Measurements from ENCODE around the gene ACOXL. TPM values are rescaled to one million over a fixed set of nuclear protein-coding genes. Genes with fewer than 3 reads are reported as not detected.

Gene ACOXL
- total RNA-seq, 1 experiment from 2014 or later, result not detected

DNA sequence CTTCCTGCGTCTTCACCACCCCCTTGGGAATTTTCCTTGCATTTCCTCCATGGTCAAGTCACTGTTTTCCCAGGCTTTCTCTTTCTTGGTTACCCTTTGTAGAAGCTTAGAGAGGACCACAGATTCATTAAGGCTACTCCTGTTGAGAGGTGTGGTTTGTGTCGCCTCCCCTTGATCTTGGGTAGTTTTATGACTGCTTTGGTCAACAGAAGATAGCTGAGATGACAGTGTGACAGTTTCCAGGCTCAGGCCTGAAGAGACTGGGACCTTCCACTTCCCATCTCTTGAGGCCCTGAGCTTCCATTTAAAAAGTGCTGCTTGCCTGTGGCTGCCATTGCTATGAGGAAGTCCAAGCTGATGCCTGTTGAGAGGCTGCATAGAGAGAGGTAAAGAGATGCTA is 5.4 kb downstream of the ACOXL start:
- no peak for DNase-seq
- no peaks in the 10 kb centered on the region for H3K36me3 ChIP-seq
- no peaks in the 10 kb centered on the region for H3K4me1 ChIP-seq
- no peaks in the 10 kb centered on the region for H3K27me3 ChIP-seq
- no peak overlapping the region for H3K4me3 ChIP-seq
- H3K27ac ChIP-seq, result no peak overlapping the region
- no peaks in the 10 kb centered on the region for H3K9me3 ChIP-seq (replicated peaks)

DNA sequence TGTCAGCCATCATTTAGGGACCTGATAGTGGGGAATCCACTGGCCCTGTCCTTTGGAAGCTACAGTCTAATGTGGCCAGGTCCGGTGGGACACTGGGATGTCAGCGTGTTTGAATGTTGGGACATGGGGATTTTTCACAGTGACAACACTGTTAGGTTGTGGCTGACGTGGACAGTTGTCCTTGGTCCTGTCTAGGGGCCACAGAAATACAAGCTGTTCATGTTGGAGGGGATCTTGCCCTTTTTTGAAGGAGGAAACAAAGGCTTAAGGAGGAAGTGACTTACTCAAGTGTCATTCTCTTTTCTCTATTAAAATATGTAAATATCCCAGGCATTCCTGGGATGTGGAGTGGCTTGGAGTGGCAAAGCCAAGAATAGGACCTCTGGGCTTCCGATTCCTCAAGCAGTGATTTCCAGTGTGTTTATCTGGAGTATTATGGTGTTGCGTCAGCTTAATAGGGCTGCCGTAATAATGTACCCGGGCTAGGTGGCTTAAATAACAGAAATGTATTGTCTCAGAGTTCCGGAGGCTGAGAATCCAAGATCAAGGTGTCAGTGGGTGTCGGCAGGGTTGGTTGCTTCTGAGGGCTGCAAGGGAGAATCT is 8.5 kb downstream of the ACOXL start:
- no peak overlapping the region for H3K27ac ChIP-seq
- no peaks in the 10 kb centered on the region for H3K4me1 ChIP-seq
- no peaks in the 10 kb centered on the region for H3K27me3 ChIP-seq
- H3K36me3 ChIP-seq, result no peaks in the 10 kb centered on the region
- no peak for DNase-seq
- H3K4me3 ChIP-seq, result no peak overlapping the region
- no peaks in the 10 kb centered on the region for H3K9me3 ChIP-seq (replicated peaks)

DNA sequence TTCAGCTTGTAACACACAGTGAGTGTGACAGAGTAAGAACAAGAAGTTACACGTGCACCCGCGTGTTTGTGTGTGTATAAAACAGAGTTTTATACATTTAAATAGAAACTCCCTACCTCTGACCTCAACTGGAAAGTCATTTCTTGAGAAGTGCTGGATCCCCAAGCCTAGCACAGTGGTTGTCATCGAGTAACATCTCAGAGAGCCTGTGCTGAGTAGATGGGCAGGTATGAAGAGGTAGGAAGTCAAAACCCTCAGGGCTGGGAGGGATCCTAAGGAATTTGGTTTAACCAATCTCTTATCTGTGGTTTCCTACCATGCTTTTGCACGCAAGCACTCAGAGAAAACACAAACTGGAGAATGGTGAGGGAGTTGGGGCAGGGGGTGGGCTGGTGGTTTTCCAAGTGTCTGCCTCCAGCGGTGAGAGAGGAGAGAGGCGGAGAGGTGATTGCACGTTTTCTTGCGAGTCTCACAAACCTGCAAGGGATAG is 9.2 kb downstream of the ACOXL start:
- no peak for DNase-seq
- H3K36me3 ChIP-seq, result no peaks in the 10 kb centered on the region
- H3K27ac ChIP-seq, result no peak overlapping the region
- H3K9me3 ChIP-seq (replicated peaks), result no peaks in the 10 kb centered on the region
- H3K4me3 ChIP-seq, result no peak overlapping the region
- H3K27me3 ChIP-seq, result no peaks in the 10 kb centered on the region
- H3K4me1 ChIP-seq, result no peaks in the 10 kb centered on the region

DNA sequence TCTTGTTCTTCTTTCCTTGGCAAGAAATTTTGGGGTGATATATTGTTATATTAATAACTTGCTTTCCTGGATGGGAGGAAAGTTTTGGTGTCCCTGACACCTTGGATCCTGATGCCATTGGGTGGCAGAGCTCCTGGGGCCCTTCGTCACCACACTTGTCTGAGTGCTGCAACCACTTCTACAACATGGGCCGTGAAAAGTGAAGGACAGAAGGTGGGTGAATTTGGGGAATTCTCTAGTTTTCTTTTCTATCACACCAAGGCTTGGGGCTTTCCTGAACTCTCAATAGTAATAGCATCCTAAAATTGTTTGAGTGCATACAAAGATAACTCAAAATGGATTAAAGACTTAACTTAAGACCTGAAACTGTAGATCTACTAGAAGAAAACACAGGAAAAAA is 10.0 kb downstream of the ACOXL start:
- Histone ChIP-seq H3K27ac (no peak overlapping the region), H3K4me1 (no peaks in the 10 kb centered on the region), H3K36me3 (no peaks in the 10 kb centered on the region), H3K9me3 (replicated peaks) (no peaks in the 10 kb centered on the region), H3K4me3 (no peak overlapping the region), H3K27me3 (no peaks in the 10 kb centered on the region)
- no peak for DNase-seq

DNA sequence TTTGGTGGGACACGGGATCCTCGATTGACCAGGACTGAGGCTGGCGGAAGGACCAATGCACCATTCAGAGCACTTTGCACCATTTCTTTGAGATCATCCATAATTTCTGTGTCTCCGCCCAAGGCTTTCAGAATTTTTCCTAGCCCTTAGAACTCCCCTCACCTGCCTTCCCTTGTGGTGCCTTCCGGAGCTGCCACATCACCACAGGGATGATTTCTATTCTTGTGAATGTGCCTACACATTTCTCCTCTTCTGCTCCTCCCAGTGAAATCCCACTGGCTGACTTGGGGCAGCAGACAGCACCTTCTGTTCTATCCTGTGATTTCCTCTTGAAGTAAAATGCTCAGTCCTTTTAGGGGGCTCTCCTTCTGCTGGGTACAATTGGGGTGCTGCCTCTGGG is 11.2 kb downstream of the ACOXL start:
- no peak overlapping the region for H3K4me3 ChIP-seq
- no peaks in the 10 kb centered on the region for H3K27me3 ChIP-seq
- no peak for DNase-seq
- peaks cover 8% of the 10 kb centered on the region for H3K4me1 ChIP-seq
- no peak overlapping the region for H3K27ac ChIP-seq
- H3K36me3 ChIP-seq, result no peaks in the 10 kb centered on the region
- no peaks in the 10 kb centered on the region for H3K9me3 ChIP-seq (replicated peaks)

DNA sequence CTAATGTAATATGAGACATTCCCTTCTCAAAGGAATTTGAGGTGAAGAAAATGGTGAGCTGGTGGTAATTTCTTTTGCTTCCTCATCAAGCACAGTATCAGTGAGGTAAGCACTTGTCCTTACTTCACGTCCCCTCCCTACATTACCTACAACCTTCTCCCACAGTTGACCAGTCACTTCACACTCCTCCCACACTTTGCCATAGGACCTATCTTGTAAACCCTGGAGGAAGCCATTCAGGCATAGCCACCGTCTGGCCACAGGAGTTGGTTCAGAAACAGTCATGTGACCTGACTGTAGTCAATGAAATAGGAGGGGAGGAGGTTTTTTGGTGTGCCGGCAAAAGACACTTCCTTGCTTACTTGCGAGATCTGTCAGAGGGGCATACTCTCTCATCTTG is 12.1 kb downstream of the ACOXL start:
- DNase-seq, result no peak
- Histone ChIP-seq H3K9me3 (replicated peaks) (no peaks in the 10 kb centered on the region), H3K27ac (no peak overlapping the region), H3K4me3 (no peak overlapping the region), H3K36me3 (no peaks in the 10 kb centered on the region), H3K27me3 (no peaks in the 10 kb centered on the region), H3K4me1 (peaks cover 10% of the 10 kb centered on the region)

DNA sequence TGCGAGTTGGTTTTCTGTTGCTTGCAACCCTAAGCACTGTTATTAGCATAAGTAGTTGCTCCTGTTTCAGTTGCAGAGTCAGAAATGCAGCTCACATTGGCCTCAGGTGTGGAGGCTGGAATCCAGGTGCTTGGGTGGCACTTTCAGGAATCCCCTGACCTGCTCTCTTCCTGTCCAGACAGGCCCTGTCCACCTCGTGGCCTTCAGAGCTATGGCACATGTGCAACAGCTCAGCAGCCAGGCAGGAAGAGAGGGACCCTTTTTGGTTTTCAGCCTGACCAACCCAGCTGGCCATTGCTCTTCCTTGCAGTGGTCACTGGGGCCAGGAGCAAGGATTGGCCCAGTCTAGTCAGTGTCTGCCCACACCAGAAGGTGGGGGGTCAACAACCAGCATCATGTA is 12.7 kb downstream of the ACOXL start:
- Histone ChIP-seq H3K9me3 (replicated peaks) (no peaks in the 10 kb centered on the region), H3K27ac (no peak overlapping the region), H3K36me3 (no peaks in the 10 kb centered on the region), H3K4me3 (no peak overlapping the region), H3K4me1 (peaks cover 10% of the 10 kb centered on the region), H3K27me3 (no peaks in the 10 kb centered on the region)
- DNase-seq, result no peak

DNA sequence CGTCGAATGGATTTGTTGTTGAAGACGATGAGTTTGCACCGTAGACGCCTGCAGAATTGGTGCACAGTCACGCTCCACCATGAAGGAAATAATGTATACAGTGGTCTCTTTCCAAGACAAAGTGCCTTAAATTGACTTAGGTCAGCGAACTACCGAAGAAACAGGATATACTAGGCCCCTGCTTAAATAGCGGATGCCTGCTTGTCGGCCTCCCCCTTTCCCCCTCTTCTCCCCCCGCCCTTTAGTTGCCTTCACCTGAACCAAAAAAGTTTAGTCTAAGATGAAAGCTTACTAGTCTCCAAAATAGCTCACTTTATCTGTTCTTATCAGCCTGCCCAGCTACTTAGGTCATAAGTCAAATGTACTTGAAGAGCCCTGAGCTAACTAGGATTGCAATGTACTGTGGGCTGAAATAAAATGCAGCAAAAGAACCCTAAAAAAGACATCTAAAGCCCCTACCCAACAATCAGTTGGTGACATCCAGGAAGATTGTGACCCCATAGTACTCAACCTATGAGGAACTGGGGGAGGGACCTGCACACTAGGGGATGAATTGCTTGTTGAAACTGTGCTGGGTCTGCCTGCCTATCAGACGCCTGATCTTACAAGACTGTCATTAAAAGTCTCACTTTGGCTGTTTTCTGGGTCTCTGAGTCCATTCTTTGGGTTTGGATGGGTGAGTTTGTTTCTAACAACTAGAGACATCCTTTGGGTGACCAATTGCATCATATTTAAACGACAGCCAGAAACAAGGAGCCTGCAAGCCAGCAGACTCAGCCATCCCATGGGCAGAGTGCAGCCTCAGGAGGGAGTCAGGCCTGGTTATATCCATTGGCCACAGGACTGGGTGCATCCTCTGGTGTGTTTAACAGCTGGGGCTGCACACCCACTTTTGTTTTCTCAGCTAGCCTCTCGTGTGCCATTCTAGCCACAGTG is 14.5 kb downstream of the ACOXL start:
- peaks cover 10% of the 10 kb centered on the region for H3K4me1 ChIP-seq
- DNase-seq, result no peak
- no peak overlapping the region for H3K4me3 ChIP-seq
- H3K27ac ChIP-seq, result no peak overlapping the region
- no peaks in the 10 kb centered on the region for H3K9me3 ChIP-seq (replicated peaks)
- H3K36me3 ChIP-seq, result no peaks in the 10 kb centered on the region
- H3K27me3 ChIP-seq, result no peaks in the 10 kb centered on the region

DNA sequence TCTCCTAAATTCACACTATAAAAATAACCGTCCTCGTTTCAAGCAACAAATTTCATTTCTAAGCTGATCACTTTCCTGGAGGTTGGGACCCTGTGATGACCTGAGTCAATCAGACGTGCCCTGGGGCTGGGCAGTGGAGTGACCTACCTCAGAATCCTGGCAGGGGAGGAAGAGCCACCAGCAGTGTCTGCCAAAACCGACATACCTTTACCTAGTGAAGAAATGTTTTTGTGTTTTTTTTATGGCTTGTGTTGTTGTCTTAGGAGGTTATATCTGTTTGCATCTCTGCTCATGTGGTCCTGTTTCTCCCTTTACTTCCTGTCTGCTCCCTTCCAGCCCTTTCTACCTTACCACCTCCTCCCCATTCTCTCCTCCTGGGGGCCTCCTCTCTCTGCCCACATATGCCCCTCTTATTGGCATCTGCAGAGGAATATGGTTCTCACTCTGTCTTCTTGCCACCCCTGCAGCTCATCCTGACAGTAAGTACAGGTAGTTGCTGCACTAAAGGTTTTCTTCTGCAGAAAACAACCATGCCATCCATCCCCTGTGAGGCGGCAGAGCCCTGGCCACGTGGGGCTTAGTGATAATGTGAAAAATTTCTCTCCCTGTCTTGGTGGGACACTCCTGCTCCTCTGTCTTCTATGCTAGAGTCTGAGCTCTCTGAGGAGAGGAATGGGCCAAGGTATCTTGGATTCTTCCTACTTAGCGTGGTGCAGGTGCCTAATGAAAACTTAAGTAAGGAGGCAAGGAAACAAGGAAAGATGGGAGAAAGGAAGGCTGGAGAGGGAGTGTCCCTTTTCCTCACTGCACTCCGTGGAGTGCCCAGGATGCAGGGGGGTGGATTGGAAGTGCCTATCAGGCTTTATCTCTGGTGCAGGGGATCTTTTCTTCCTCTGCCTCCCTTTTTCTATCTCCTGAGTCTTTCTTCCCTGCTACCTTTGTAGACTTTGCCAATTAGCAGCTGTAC is 15.4 kb downstream of the ACOXL start:
- no peak for DNase-seq
- H3K36me3 ChIP-seq, result no peaks in the 10 kb centered on the region
- H3K27me3 ChIP-seq, result no peaks in the 10 kb centered on the region
- H3K4me1 ChIP-seq, result peaks cover 10% of the 10 kb centered on the region
- H3K4me3 ChIP-seq, result no peak overlapping the region
- no peaks in the 10 kb centered on the region for H3K9me3 ChIP-seq (replicated peaks)
- H3K27ac ChIP-seq, result no peak overlapping the region

DNA sequence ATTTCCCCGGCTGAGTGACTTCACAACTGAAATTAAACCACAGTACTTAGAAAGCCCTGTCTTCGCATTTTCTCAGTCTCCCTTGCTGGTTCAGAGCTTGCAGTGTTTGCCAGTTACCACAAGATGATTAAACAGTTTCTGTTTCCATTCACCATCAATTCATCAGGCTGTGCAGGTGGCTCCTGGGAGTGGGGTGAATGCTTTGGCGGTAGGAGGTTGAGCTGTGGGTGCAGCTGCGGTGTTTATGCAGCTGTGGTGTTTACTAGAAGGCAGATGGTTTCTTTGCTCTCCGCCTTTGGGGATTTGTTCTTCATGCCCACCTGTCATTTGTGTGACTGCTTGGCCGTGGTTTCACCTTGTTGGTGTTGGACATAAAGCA is 16.1 kb downstream of the ACOXL start:
- DNase-seq, result peak; percentile 65 to 82
- no peaks in the 10 kb centered on the region for H3K36me3 ChIP-seq
- H3K9me3 ChIP-seq (replicated peaks), result no peaks in the 10 kb centered on the region
- H3K4me3 ChIP-seq, result no peak overlapping the region
- H3K27me3 ChIP-seq, result no peaks in the 10 kb centered on the region
- H3K27ac ChIP-seq, result no peak overlapping the region
- peaks cover 10% of the 10 kb centered on the region for H3K4me1 ChIP-seq

DNA sequence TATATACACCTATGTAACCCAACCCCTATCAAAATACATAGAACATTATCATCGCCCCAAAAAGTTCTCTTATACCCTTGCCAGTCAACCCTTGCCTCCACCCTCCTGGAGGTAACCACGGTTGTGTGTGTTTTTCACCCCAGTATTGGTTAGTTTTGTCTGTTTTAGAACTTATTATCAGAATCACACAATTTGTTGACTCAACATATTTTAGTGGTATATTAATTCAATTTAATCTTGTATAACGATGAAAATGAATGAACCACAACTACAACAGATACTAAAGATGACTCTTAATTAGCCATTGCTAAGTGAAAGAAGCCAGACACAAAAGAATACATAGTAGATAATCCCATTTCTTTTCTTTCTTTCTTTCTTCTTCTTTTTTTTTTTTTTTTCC is 19.3 kb downstream of the ACOXL start:
- peaks cover 5% of the 10 kb centered on the region; the same call in 1 of the 2 replicates for H3K27me3 ChIP-seq
- H3K4me1 ChIP-seq, result peaks cover 10% of the 10 kb centered on the region

DNA sequence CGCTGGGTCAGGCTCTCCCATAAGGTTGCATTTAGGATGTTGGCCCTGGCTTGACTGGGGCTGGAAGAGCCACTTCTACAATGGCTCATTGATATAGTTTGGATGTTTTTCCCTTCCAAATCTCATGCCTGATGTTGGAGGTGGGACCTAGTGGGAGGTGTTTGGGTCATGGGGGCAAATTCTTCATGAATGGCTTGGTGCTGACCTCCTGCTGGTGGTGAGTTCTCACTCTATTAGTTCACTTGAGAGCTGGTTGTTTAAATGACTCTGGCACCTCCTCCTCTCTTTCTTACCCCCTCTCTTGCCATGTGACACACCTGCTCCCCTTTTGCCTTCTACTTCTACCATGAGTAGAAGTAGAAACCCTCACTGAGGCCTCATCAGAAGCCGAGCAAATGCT is 20.5 kb downstream of the ACOXL start:
- no peaks in the 10 kb centered on the region for H3K9me3 ChIP-seq (replicated peaks)

More for the DNA sequence above, 19.3 kb downstream of the ACOXL start:
- no peak overlapping the region for H3K27ac ChIP-seq
- H3K4me3 ChIP-seq, result no peak overlapping the region
- H3K36me3 ChIP-seq, result no peaks in the 10 kb centered on the region
- no peak for DNase-seq
- H3K9me3 ChIP-seq (replicated peaks), result no peaks in the 10 kb centered on the region

DNA sequence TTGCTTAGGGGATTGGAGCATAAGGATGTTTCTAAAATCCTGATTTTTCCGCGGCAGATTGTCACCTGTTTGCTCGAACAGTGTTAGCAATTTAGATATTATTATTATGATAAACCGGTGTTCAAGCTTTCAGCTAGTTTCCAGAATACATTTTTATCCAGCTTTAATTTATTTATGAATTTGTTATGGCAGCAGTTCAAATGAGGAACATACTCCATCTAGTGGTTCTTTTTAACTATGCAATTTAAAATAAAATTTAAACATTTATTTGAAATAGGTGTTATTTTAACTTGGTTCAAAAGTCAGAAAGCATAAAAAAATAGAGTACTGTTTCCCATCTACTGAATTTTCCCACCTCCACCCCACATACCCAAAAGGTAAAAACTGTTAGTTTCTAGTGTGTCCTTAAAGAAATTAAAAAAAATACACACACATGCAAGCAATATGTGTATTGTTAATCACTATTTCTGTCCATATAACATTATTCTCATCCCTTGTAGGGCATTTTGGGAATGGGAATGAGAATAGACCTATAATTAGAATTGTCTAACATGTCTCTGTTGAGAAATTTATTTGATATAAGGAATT is 23.2 kb downstream of the ACOXL start:
- H3K27me3 ChIP-seq, result peaks cover 5% of the 10 kb centered on the region; the same call in 1 of the 2 replicates
- H3K27ac ChIP-seq, result no peak overlapping the region
- H3K9me3 ChIP-seq (replicated peaks), result no peaks in the 10 kb centered on the region
- H3K4me1 ChIP-seq, result no peaks in the 10 kb centered on the region
- H3K36me3 ChIP-seq, result no peaks in the 10 kb centered on the region
- peak in 1 of 2 experiments; percentile 16 for DNase-seq
- no peak overlapping the region for H3K4me3 ChIP-seq

More for the DNA sequence above, 20.5 kb downstream of the ACOXL start:
- Histone ChIP-seq H3K27ac (no peak overlapping the region), H3K36me3 (no peaks in the 10 kb centered on the region), H3K4me1 (peaks cover 8% of the 10 kb centered on the region), H3K4me3 (no peak overlapping the region), H3K27me3 (peaks cover 5% of the 10 kb centered on the region; the same call in 1 of the 2 replicates)
- DNase-seq, result no peak

DNA sequence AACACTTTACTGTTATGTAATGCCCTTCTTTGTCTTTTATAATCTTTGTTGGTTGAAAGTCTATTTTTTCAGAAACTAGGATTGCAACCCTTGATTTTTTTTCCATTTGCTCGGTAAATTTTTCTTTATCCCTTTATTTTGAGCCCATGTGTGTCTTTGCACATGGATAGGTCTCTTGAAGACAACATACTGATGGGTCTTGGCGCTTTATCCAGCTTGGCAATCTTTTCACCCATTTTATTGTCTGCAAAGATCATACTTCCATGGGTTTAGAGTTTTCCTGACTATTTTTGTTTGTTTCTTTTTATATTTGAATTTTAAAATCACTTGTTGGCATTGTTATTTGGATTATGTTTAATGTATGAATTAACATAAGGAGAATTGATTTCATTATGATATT is 27.0 kb downstream of the ACOXL start:
- Histone ChIP-seq H3K27me3 (peaks cover 5% of the 10 kb centered on the region; the same call in 1 of the 2 replicates), H3K4me3 (no peak overlapping the region), H3K27ac (no peak overlapping the region), H3K36me3 (no peaks in the 10 kb centered on the region), H3K4me1 (no peaks in the 10 kb centered on the region), H3K9me3 (replicated peaks) (no peaks in the 10 kb centered on the region)
- no peak for DNase-seq

Measured in SJCRH30 (cell line).